Coronary artery (tissue), 2 donors: Measurements from ENCODE around the gene CD3E.

Source experiments
- DNase-seq: peaks from one replicate; pipeline ENCODE4 v3.0.0-alpha.2; 2017; ENCODE audit warnings: low spot score
- H3K27ac ChIP-seq, 2 donors: fragments of 200-600 bp; sonication (generic); one replicate each; pipeline ENCODE4 v1.5.1; 2016 to 2019
- H3K4me3 ChIP-seq: fragments of 200-600 bp; sonication (generic); 2 replicates; pipeline ENCODE4 v1.5.1; 2016; ENCODE audit warnings: mild to moderate bottlenecking, moderate library complexity
- TF ChIP-seq, protein P1 (sequence below): fragments of 200-600 bp; sonication (generic); IDR thresholded peaks from one replicate; pipeline ENCODE4 v1.5.1; 2019; ENCODE audit warnings: antibody characterized with exemption

Gene CD3E

DNA sequence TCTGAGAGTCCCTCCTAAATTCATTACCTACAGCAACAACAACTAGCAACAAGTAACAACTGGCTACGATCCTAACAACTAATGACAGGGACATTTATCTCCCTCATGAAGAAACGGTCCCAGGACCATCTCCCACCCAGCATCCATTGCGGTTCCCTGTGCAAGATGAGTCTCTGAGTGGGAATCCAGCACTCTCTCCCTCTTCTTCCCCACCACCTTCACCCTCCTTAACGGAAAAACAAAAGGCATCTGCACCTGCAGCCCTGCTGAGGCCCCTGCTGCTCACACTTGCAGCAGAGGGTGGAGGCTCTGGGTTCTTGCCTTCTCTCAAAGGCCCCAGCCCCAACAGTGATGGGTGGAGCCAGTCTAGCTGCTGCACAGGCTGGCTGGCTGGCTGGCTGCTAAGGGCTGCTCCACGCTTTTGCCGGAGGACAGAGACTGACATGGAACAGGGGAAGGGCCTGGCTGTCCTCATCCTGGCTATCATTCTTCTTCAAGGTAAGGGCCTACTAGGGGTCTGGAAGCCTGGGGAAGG lies 39.5 kb downstream of the CD3E start, which contains the start of gene CD3G:
CD3G (plus strand) TSS at position 364 of the 535 bp plus-strand sequence; CDS start at position 444, 80 bp downstream.
- no peak within 1 kb of the TSS for H3K27ac ChIP-seq
- TF ChIP-seq, protein P1, sequence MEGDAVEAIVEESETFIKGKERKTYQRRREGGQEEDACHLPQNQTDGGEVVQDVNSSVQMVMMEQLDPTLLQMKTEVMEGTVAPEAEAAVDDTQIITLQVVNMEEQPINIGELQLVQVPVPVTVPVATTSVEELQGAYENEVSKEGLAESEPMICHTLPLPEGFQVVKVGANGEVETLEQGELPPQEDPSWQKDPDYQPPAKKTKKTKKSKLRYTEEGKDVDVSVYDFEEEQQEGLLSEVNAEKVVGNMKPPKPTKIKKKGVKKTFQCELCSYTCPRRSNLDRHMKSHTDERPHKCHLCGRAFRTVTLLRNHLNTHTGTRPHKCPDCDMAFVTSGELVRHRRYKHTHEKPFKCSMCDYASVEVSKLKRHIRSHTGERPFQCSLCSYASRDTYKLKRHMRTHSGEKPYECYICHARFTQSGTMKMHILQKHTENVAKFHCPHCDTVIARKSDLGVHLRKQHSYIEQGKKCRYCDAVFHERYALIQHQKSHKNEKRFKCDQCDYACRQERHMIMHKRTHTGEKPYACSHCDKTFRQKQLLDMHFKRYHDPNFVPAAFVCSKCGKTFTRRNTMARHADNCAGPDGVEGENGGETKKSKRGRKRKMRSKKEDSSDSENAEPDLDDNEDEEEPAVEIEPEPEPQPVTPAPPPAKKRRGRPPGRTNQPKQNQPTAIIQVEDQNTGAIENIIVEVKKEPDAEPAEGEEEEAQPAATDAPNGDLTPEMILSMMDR: no peak
- no peak for DNase-seq
- H3K4me3 ChIP-seq: no peak within 1 kb of the TSS

DNA sequence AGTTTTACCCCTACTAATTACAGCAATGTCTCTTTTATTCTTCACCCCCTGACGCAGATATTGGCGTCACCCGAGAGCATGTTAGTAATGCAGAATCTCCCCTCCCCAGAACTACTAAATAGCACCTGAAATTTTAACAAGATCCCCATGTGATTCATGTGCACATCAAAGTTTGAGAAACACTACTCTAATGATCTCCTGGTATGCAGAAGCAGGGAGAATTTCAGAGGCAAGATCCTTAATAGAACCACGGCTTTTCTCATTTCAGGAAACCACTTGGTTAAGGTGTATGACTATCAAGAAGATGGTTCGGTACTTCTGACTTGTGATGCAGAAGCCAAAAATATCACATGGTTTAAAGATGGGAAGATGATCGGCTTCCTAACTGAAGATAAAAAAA lies 44.9 kb downstream of the CD3E start:
- no peak overlapping the region for H3K27ac ChIP-seq
- no peak overlapping the region for H3K4me3 ChIP-seq
- TF ChIP-seq, protein P1: no peak
- no peak for DNase-seq

DNA sequence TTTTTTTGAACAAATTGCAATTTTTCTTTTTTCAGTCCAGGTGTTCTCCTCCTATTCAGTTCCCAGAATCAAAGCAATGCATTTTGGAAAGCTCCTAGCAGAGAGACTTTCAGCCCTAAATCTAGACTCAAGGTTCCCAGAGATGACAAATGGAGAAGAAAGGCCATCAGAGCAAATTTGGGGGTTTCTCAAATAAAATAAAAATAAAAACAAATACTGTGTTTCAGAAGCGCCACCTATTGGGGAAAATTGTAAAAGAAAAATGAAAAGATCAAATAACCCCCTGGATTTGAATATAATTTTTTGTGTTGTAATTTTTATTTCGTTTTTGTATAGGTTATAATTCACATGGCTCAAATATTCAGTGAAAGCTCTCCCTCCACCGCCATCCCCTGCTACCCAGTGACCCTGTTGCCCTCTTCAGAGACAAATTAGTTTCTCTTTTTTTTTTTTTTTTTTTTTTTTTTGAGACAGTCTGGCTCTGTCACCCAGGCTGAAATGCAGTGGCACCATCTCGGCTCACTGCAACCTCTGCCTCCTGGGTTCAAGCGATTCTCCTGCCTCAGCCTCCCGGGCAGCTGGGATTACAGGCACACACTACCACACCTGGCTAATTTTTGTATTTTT lies 48.7 kb downstream of the CD3E start:
- TF ChIP-seq, protein P1: no peak
- Histone ChIP-seq H3K4me3 (no peak overlapping the region), H3K27ac (no peak overlapping the region)
- DNase-seq: no peak

DNA sequence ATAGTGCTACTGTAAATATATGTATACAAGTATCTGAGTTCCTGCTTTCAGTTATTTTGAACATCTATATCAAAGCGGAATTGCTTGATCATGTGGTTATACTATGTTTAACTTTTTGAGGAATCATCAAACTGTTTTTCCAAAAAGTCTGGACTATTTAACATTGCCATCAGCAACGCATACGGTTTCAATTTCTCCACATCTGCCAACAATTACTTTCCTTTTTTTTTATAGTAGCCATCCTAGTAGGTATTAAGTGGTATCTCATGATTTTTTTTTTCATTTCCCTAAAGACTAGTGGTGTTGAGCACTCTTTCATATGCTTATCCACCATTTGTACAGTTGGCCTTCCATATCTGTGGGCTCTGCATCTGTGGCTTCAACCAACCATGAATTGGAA lies 53.5 kb downstream of the CD3E start:
- TF ChIP-seq, protein P1: no peak
- Histone ChIP-seq H3K4me3 (no peak overlapping the region), H3K27ac (no peak overlapping the region)
- DNase-seq: no peak

DNA sequence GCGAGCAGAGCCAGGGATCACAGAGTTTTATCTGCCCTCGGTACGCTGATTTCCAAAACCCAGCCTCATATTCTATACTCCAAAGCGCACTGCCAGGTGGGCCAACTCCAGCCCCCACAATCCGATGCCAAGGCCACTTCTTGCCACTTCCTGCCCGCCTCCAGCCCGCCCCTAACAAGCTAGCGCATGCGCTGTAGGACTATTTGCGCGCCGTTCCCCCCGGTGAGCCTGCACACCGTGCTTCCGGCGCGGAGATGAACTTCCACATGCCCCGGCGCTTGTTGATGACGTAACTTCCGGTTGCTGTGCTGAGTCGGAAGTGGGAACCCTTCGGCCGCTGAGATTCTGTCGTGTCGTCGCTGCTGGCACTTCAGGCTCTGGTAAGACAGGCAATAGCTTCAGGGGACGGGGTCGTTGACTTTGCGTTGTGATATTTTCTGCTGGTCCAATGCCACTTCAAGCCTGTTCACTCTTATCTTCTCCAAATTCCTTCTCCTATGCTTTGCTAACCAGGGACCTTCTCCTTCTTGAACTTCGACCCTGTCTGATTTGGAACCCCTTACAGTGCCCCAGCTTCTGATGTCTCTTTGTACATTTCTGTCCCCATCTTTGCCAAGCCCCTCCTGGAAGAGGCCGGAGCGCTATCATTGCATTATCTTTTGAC lies 54.9 kb downstream of the CD3E start, which contains the start of gene UBE4A:
UBE4A (plus strand) TSS at position 306 of the 664 bp plus-strand sequence. CDS start 5,481 bp downstream, outside the sequence.
- Histone ChIP-seq H3K4me3 (peak within 1 kb of the TSS; percentile 80), H3K27ac (peak within 1 kb of the TSS; percentile 58 to 60)
- TF ChIP-seq, protein P1: no peak
- peak; percentile 92 for DNase-seq

DNA sequence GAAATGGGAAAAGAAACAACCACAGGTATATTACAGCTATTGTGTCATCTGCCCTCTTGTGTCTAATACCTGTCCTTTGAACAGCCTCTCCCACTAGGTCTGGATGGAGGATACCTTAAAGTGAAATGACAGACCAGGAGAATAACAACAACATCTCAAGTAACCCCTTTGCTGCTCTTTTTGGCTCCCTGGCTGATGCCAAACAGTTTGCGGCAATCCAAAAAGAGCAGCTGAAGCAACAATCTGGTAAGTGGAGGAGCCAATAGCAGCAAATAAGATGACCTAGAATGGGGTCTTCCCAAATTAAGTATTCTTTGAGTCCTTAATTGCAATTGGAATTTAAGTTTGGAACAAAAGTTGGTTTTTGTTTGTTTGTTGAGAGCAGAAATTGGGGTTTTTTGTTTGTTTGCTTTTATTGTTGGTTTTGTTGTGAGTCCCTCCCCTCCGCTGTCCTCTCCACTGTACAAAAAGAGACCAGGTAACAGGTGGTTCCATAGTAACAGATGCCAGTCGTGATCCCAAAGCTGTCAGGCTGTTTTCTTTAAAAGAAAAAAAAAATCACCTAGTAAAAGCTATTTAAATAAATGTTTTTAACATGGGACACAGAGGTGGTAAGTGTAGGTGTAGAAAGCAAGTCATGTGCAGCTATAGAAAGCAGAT lies 60.6 kb downstream of the CD3E start:
- Histone ChIP-seq H3K4me3 (no peak overlapping the region), H3K27ac (no peak overlapping the region)
- TF ChIP-seq, protein P1: no peak
- no peak for DNase-seq
